Right forelimb (tissue), 1 donor: ENCODE measurements around the gene GANAB.
"Not testable (repeated sequence)": the region's sequence is repeated elsewhere in the genome, so short reads cannot be mapped to it uniquely, and the experiment has no call there.

Source experiments
- DNase-seq: peaks from one replicate; pipeline ENCODE4 v3.0.0-alpha.2; 2018

Gene GANAB

DNA sequence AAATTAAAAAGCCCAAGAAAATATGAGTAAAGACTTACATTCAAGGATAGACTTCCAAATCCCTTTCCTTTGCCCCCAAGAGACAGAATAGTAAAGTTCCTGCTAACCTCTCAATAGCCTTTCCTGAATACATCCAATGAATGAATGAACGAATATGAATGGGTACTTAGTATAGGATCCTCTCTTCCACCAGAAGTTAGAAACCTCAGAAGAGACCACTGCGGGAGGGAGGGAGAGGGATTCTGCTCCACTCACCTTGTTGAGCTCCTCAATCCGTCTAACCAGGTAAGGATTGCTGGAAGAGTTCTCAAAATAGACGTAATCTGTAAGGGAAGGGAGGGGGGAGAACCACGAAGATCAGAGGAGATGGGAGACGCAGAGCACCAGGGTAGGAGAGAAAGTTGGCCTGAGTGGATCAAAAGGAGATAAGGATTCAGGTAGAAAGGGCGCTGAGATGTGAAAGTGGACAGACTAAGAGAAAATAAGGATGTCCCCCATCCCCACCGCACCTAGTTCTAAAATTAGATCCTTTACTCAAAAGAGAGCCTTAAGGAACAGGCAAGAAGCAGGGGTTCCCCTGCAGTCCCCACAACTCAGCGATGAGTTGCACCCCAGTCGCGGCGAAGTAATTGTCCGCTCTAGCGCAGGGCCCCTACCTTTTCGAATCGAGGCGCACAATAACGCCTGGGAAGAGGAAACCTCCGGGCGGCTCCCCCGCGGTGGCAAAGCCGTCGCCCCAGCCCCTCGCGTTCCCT is 45.9 kb downstream of the GANAB start:
- DNase-seq, result no peak

DNA sequence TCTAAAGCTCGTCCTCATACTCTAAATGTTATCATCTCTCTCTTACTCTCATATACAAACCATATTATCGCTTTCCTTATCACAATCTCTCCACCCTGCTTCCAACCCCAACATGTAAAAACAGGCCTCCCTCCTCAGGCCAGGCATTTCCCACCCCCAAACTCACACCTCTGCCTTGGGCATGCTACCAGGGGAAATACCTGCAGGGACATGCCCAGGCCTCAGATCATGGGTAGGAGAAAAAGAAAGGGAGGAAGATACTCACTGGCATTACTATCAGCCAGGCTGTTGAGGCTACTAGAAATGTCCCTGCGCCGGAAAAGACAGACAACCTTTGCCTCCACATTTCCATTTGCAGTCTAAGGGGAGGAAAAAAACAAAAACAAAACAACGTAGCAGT is 46.5 kb downstream of the GANAB start:
- no peak for DNase-seq

DNA sequence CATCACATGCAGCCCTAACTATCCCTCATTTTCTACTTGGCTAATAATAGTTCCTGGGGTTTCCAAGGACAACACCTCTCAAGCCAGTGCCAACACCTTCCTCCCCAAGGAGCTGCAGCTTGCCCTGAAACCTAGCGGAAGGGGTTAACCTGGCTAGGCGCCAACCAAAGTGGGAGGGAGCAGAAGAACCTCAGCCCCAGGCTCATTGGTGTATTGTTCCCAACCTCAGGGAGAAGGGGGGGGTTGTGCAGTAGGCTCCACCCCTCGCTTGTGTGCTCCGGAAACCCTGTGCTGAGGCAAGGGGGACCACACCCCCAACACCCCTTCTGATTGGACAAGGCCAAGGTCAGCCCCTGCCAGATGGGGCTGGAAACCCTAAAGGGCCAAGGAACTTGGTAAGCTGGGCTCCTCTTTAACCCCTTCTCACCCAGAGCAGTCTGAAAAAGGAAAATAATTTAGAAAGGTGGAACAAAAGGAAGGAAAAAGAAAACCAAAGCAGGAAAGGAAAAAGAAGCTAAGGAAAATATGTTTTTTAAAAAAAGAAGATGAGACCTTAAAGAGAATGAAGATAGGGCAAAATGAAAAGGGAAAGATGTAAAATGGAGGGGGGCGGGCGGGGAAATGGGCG is 47.2 kb downstream of the GANAB start:
- peak; percentile 92 for DNase-seq

DNA sequence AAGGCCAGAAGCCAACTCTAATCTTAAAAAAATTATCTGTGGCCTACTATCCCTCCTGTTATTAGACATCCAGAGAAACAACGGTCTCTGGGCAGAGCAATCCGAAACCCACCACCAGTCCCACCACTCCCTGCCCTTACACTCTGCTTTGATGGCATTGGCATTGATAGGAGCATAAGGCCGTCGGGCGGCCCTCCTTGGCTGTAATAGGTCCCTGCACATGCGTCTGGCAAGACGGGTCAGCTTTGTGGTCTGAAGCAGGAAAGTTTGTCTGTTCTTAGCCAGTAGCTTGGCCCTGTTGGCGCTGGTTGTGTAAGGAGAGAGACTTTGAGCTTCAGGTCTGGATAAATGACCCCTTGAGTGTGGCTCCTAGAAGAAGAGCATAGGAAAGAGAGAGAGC is 51.3 kb downstream of the GANAB start:
- no peak for DNase-seq

DNA sequence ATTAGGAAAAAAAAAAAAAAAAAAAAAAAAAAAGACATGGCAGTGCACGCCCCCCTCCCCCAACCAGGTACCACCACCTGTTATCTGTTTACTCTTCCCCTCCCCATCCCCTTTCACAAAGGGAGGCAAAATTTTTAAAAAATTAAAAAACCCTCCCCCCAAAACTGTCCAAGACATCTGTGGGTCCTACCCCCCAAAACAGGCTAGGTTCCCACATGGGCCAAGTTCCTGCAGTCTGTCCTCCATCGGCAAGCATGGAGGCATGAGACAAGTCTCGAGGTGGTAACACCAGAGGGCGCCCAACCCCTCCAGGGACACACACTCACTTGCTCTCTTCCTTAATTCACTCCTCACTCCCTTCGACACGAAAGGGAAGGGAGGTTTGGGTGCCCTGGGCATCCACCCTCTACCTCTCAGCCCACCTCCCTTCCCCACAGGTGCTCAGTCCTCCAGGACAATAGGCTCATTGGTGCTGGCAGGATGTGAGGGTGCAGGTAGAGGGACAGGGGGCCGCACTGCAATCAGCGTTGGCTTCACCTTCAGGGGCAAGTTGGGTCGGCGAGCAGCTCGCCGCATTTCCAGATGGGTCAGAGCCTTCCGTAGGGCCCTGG is 52.9 kb downstream of the GANAB start:
- peak; percentile 67 for DNase-seq

DNA sequence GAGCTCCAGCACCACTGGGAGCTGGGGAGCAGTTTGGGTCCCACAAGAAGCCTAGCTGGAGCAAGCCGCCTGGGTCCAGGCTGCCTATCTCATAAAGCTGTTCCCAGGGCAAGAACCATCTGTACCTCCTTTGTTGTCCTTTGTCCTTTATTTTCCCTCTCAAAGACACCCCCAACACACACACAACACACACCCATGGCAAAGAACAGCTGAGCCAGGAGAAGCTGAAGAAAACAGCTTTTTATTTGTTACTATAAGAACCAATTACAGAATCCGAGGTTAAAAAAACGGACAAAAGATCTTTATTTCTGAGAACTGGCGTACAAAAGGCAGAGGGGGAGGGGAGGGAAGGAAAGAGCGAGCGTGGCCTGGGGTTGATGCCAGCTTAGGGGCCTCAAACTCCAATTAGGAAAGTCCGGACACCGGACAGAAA is 53.4 kb downstream of the GANAB start:
- DNase-seq, result no peak

DNA sequence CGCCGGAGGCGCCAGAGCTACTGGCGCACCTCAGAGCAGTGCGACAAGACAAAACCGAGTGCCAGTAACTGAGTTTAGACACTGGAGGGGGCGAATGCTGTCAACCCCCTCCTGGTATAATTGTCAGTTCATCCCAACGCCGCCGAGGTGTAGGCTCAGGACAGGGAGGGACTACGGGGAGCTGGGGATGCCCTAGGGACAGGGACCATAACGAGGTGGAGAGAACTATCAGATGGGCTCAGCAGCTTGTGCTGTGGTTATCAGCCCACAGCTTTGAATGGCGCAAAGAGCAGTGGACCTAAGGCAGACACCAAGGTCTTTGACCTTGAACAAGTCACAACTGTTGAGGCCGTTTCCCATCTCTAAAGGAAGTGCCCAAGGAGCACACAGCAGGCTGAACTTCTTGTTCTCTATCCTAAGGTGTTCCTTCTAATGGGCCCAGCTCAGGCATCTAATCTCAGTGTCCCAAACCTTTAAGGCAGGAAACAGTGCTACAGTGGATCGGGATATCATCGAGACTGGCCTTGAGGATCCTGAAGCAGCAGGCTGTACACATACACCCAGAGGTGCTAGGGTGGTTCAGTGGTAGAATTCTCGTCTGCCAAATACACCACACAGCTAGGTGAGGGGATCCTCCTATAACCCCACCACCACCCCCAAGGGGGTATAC is 54.1 kb downstream of the GANAB start:
- no peak for DNase-seq

DNA sequence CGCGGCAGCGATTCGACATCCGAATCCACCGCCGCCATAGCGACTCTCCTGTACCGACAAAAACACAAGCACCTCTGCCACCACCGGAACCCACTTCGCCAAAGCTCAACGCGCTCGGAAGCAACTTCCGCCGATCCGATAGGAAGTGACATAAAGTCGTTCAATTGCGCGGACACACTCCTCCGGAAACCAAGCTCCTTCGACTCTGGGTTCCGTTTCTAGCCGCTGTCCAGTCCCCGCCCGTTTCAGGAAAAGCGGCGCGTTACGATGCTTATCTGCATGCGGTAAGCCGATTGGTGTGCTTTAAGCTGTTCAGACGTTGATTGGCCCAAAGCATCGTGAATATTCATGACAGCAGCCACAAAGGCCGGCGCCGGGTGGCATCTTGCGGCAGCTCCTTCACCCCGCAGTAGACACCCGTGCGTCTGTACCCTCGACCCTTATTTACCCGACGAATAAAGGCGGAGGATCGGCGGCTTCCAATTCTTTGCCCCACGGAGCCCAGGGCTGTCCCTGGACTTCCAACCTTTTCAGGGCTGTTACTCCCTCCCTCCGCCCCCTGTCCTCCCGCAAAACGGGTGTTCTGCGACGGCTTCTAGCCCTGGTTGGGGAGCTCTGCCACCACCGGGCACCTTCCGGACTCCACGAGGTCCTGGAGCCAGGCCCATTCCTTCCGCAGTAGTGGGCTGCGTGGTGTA is 54.8 kb downstream of the GANAB start, which contains the start of gene TUT1:
Gene TUT1, minus strand, starts transcription at position 76 of the 698 bp plus-strand sequence. Its CDS starts 38 bp downstream, at position 38.
- DNase-seq, result peak; percentile 97

DNA sequence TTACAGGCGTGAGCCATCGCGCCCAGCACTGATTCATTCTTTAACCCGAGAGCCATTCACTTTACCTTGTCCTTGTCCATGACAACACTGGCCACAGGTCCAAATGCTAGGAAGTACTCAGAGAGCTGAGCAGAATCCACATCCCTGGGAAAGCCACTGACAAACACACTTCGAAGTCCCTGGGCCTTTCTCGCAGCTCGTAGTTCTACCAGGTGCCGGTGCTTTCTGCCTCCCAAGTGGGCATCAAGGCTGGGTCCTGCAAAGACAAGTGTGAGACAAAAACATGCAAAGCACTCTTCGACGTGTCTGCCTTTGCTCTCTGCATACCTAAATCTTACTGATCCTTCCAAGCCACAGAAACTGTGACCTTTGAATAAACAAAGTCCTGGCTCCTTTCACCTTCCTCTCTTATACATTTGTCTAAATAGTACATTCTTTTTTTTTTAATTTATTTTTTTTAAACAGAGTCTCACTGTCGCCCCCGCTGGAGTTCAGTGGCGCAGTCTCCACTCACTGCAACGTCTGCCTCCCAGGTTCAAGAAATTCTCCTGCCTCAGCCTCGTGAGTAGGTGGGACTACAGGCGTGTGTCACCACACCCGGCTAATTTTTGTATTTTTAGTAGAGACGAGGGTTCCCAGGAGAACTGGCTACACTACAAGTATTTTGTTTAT is 57.3 kb downstream of the GANAB start:
- DNase-seq, result no peak

DNA sequence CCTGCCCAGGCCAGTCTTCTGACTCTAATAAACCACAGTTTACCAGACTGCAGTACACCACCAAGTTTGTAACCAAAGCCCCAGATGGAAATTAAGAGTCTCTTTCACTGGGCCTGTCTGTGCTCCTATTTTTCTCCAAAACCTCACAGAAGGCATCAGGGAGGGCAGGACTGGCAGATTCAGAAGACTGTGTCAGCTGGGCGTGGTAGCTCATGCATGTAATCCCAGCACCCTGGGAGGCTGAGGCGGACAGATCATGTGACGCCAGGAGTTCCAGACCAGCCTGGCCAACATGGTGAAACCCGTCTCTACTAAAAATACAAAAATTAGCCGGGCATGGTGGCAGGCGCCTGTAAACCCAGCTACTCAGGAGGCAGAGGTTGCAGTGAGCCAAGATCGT is 61.1 kb downstream of the GANAB start:
- DNase-seq, result not testable (repeated sequence)

DNA sequence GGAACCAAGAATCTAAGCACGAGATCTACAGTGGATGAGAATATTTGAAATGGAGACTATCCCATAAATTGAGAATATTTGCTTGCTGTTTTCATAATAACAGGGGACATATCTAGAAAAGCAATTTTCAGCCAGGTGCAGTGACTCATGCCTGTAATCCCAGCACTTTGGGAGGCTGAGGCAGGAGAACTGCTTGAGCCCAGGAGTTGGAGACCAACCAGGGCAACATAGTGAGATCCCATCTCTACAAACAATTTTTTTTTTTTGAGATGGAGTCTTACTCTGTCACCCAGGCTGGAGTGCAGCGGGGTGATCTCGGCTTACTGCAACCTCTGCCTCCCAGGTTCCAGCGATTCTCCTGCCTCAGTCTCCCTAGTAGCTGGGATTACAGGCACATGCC is 64.7 kb downstream of the GANAB start:
- not testable (repeated sequence) for DNase-seq

DNA sequence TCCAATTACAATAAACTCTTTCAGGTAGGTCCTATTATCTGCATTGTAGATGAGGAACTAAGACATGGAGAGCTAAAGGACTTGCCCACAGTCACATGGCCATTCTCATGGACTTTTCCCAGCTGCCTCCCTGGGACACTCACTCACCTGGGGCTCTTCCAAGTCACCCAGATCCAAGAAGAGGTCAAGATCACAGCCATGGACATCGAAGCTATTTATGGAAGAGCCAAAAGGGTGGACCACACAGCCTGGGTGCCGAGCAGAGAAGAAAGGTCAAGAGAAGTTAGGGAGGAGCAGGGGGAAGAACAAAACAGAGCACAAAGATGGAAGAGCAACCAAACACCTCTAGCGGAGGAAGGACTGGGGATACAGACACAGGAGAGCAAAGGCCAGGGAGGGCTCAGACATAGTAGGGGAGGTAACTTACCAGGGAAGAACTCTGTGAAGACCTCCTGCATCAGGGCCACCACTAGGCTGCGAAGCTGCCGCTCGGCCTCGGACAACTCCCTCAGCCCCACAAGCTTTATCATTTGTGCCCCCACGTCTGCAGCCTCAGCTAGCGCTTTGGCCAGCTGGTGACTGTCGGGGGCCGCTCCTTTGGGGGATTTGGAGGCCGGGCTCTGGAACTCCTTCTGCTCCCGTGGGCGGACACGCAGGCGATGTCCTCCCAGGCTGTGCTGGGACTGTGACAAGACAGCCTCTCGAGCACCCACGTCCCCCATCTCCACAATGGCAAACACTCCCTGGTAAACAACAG is 65.3 kb downstream of the GANAB start:
- DNase-seq, result no peak

DNA sequence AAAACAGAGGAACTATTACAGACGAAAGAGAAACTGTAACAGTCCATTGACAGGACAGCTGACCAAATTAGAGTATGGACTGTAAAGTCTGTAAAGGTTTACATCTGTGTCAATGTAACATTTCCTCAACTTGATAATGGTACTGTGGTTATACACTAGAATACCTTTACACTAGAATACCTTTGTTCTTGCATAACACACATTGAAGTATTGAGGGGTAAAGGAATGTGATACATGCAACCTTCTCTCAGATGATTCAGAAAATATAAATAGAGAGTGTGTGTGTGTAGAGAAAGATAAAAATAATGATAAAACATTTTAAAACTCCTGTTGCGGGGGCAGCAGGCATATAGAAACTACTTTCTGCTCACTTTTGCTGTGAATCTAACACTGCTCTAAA is 67.2 kb downstream of the GANAB start:
- no peak for DNase-seq

DNA sequence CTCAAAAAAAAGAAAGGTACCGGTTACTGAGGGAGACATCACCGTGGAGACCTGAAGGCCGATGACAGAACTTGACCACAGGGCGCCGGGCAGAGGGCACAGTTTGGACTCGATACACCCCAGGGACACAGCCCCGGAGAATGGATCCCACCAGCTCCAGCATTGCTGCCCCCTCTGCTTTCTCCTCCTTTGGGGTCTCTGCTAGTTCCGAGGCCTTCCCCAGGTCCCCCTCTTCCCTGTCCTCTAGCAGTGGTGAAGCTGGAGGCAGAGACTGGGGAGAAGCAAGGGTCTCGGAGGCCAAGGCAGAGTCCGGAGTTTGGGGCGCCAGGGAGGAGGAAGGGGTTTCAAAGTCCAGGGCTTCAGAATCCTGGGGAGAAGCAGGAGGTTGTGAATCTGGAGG is 67.9 kb downstream of the GANAB start:
- no peak for DNase-seq

DNA sequence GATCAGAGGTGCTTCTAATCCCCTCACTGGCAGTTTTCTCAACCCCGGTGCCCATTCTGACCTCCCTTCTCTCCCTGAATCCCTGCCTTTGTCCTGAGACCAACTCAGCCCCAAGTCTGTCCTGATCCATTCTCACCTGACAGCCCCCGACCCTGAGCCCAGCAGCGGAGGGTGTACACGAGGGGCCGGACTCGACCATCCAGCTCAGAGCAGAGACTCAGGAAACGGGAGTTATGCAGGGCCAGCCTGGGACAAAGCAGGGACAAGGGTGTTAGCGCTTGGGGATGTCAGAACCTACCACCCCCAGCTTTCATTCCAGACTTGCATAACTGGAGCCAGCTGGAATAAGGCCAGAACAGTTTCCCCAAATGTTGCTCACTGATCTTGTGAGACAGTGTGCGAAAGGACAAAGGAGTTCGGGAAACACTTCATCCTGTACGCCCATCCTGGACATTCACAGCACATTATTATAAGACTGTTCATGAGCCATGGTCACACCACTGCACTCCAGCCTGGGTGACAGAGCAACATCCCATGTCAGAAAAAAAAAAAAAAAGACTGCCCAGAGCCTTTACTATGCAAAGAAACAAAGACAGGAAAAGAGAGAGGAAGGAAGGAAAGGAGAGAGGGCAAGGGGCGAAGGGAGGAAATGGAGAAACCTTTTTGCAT is 69.2 kb downstream of the GANAB start:
- DNase-seq, result no peak

DNA sequence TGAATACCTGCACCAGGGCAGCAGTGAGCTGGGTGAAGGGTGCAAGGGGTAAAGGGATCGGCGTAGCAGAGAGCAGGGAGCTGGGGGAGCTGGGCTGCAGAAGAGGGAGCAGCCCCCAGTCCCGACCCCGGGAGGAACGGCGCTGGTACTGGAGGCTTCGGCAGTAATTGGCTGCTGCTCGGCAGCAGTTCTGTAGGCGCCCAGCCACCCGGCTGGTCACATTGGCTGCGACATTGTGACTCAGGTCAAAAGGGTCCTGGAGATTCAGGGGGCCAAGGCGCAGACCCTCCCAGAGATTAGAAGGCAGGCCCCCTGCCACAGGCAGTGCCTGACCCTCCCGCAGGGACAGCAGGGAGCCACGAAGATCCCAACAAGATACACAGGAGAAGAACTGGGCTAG is 70.6 kb downstream of the GANAB start:
- no peak for DNase-seq

DNA sequence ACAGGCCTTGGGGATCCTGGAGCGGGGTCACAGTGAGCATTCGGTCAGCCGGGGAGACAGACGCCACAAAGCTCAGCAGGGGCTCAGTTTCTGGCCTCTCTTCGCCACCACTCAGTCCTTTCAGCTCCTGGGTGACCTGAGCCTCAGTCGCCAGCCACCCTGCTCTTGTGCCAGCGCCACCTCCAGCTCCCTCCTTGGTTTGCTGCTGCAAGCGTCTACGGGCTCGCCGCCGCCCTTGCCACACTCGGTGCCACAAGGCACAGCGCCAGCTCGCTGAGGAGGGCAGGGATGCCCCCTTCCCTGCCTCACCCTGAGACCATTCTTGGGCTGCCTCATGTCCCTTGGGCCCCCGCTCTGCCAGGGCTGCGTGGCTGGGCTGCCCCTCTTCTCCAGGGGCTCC is 71.3 kb downstream of the GANAB start:
- no peak for DNase-seq
